ENCODE data around the gene MED26. TPM values are rescaled to one million over a fixed set of nuclear protein-coding genes. Genes with fewer than 3 reads are reported as not detected.
A peak's percentile ranks its signal among the peaks of the same experiment; 100 is the strongest.
"Not testable (repeated sequence)": the region's sequence is repeated elsewhere in the genome, so short reads cannot be mapped to it uniquely, and the experiment has no call there.

Gene MED26
- total and polyA plus RNA-seq, 2 experiments from 2014 or later = 9.1 to 14.2 TPM

GRCh38 chr19:16654140-16654539, 26.1 kb upstream of the MED26 start:
- TF ChIP-seq, protein P1, sequence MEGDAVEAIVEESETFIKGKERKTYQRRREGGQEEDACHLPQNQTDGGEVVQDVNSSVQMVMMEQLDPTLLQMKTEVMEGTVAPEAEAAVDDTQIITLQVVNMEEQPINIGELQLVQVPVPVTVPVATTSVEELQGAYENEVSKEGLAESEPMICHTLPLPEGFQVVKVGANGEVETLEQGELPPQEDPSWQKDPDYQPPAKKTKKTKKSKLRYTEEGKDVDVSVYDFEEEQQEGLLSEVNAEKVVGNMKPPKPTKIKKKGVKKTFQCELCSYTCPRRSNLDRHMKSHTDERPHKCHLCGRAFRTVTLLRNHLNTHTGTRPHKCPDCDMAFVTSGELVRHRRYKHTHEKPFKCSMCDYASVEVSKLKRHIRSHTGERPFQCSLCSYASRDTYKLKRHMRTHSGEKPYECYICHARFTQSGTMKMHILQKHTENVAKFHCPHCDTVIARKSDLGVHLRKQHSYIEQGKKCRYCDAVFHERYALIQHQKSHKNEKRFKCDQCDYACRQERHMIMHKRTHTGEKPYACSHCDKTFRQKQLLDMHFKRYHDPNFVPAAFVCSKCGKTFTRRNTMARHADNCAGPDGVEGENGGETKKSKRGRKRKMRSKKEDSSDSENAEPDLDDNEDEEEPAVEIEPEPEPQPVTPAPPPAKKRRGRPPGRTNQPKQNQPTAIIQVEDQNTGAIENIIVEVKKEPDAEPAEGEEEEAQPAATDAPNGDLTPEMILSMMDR (IDR thresholded peaks at IDR 0.05; ENCODE audit: low read depth, low read length) = no peak
- Histone ChIP-seq H3K36me3 (peaks cover 47% of the 10 kb centered on the region), H3K4me1 (ENCODE audit: low read depth) (no peaks in the 10 kb centered on the region), H3K27ac (no peak overlapping the region), H3K27me3 (no peaks in the 10 kb centered on the region), H3K4me3 (no peak overlapping the region), H3K9me3 (ENCODE audit: low read depth) (no peaks in the 10 kb centered on the region)
- DNase-seq (ENCODE audit: low read depth in 1 of 2, low spot score in 1 of 2) = peak in 1 of 2 donors; percentile 6

DNA sequence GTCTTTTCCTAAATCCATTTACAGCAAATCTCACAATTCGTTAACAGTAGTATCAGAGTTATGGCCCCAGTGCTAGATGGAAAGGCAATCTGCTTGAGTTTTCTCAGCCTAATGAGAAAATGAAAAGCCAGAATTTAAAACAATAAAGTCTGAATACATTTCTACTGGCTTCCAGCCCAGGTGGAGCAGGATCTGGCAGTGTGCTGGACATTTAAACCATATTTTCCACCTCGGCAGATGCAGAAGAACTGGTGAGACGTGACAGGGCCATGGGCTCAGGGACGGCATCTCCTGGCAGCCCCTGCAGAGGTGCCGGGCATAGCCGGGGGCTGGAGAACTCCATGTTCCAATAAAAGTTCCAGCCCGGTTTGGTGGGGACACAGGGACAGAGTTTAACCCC, 24.9 kb upstream of the MED26 start:
- H3K27me3 ChIP-seq = no peaks in the 10 kb centered on the region
- no peaks in the 10 kb centered on the region for H3K4me1 ChIP-seq (ENCODE audit: low read depth)
- TF ChIP-seq, protein P1 (IDR thresholded peaks at IDR 0.05; ENCODE audit: low read depth, low read length) = no peak
- no peaks in the 10 kb centered on the region for H3K9me3 ChIP-seq (ENCODE audit: low read depth)
- no peak overlapping the region for H3K4me3 ChIP-seq
- peaks cover 44% of the 10 kb centered on the region for H3K36me3 ChIP-seq
- no peak for DNase-seq (ENCODE audit: low read depth in 1 of 2, low spot score in 1 of 2)
- H3K27ac ChIP-seq = no peak overlapping the region

GRCh38 chr19:16651421-16652188, 23.6 kb upstream of the MED26 start:
- not testable (repeated sequence) for H3K27me3 ChIP-seq; H3K27ac ChIP-seq; H3K9me3 ChIP-seq (ENCODE audit: low read depth); H3K4me1 ChIP-seq (ENCODE audit: low read depth); DNase-seq (ENCODE audit: low read depth in 1 of 2, low spot score in 1 of 2); H3K4me3 ChIP-seq
- H3K36me3 ChIP-seq = peaks cover 51% of the 10 kb centered on the region

- H3K4me3 ChIP-seq = no peak overlapping the region
- DNase-seq (ENCODE audit: low read depth in 1 of 2, low spot score in 1 of 2) = no peak
- TF ChIP-seq, protein P1 (IDR thresholded peaks at IDR 0.05; ENCODE audit: low read depth, low read length) = no peak
- peaks cover 53% of the 10 kb centered on the region for H3K36me3 ChIP-seq
- H3K9me3 ChIP-seq (ENCODE audit: low read depth) = no peaks in the 10 kb centered on the region
- H3K4me1 ChIP-seq (ENCODE audit: low read depth) = no peaks in the 10 kb centered on the region
- no peaks in the 10 kb centered on the region for H3K27me3 ChIP-seq
- H3K27ac ChIP-seq = no peak overlapping the region
These were observed 22.8 kb upstream of the MED26 start for GRCh38 chr19:16650821-16651220.

DNA sequence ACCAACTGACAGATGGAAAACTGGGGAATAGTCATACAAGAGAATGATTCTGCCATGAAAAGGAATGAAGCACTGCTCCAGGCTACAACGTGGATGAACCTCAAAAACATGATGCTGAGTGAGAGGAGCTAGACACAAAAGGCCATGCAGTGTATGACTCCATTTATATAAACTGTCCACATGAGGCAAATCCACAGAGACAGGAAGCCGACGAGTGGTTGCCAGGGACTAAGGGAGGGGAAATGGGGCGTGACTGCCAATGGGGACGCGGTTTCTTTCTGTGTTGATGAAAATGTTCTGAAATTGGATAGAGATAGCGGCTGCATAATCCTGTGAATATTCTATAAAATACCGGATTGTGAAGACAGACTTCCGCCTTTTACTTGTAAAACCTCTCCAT, 21.7 kb upstream of the MED26 start:
- Histone ChIP-seq H3K36me3 (peaks cover 50% of the 10 kb centered on the region), H3K4me3 (no peak overlapping the region), H3K27ac (no peak overlapping the region), H3K4me1 (ENCODE audit: low read depth) (no peaks in the 10 kb centered on the region), H3K9me3 (ENCODE audit: low read depth) (no peaks in the 10 kb centered on the region), H3K27me3 (no peaks in the 10 kb centered on the region)
- TF ChIP-seq, protein P1 (IDR thresholded peaks at IDR 0.05; ENCODE audit: low read depth, low read length) = no peak
- peak in 1 of 2 donors; percentile 17 for DNase-seq (ENCODE audit: low read depth in 1 of 2, low spot score in 1 of 2)

DNA sequence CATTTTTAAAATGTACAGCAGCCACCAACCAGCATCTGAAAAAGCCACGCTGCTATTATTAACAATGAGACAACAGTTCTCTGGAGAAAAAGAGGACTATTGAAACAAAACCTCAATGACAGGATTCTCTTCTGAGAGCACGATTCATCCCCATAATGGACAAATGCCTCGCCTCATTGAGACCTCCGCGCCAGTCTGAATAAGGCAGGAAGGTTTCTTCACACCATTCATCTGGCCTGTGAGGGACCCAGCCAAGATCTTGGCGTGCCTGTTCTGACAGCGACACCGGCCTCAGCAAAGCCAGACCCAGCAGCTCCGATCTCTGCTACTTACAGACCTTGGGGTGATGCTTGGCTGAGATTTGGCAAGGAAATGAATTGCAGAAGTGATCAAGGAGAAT, 17.1 kb upstream of the MED26 start:
- Histone ChIP-seq H3K27ac (no peak overlapping the region), H3K4me3 (no peak overlapping the region), H3K4me1 (ENCODE audit: low read depth) (no peaks in the 10 kb centered on the region), H3K27me3 (no peaks in the 10 kb centered on the region), H3K9me3 (ENCODE audit: low read depth) (no peaks in the 10 kb centered on the region), H3K36me3 (peaks cover 37% of the 10 kb centered on the region)
- no peak for DNase-seq (ENCODE audit: low read depth in 1 of 2, low spot score in 1 of 2)
- TF ChIP-seq, protein P1 (IDR thresholded peaks at IDR 0.05; ENCODE audit: low read depth, low read length) = no peak
